GM12892 (cell line): ENCODE measurements around the gene YTHDC1.

Source experiments
- POLR2A ChIP-seq: IDR thresholded peaks from 2 replicates; pipeline ENCODE4 v1.6.1; 2011; ENCODE audit warnings: low read depth, low read length, control low read depth
- POLR2AphosphoS5 ChIP-seq: IDR thresholded peaks from 2 replicates; pipeline ENCODE4 v1.6.1; 2011; ENCODE audit warnings: low read depth, low read length, control low read depth

DNA sequence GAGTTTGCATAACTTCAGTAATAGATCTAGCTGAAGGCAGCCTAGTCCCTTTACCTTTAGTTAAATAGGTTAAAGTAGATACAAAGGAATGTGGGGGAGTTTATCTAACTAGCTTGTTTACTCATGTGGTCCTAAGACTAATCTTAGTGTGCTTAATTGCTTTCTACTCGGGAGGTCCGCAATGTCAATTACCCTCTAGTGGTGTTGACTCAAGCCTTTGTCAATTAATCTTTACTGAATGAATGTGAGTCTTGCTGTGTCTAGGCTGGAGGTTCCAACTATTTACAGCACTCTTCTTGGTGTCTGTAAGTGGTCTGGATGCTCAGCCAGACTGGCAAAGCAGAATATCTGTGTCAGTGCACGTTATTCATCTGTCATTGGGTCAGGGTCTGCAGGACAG is 17.9 kb upstream of the YTHDC1 start:
- TF ChIP-seq POLR2AphosphoS5 (no peak), POLR2A (no peak)
